Neuron (in vitro differentiated cells): ENCODE results near the gene AGPAT3.

Experiments
- H2AFZ ChIP-seq: one replicate; pipeline ENCODE4 v1.6.1; 2013; ENCODE audit warnings: low read depth, mild to moderate bottlenecking, inconsistent platforms, low read length, moderate library complexity
- H3K27me3 ChIP-seq: one replicate; pipeline ENCODE4 v1.6.1; 2013; ENCODE audit warnings: low read length; ENCODE audit not compliant: insufficient read depth
- H3K36me3 ChIP-seq: one replicate; pipeline ENCODE4 v1.6.1; 2013; ENCODE audit warnings: low read length; ENCODE audit not compliant: insufficient read depth
- H3K4me1 ChIP-seq: one replicate; pipeline ENCODE4 v1.6.1; 2013; ENCODE audit warnings: low read length; ENCODE audit not compliant: insufficient read depth
- H3K4me3 ChIP-seq: 2 replicates; pipeline ENCODE4 v1.5.1; 2013; ENCODE audit warnings: mild to moderate bottlenecking, low read length, moderate library complexity
- H3K9me3 ChIP-seq: one replicate; pipeline ENCODE4 v1.6.1; 2013; ENCODE audit warnings: low read length

AGPAT3 gene

DNA sequence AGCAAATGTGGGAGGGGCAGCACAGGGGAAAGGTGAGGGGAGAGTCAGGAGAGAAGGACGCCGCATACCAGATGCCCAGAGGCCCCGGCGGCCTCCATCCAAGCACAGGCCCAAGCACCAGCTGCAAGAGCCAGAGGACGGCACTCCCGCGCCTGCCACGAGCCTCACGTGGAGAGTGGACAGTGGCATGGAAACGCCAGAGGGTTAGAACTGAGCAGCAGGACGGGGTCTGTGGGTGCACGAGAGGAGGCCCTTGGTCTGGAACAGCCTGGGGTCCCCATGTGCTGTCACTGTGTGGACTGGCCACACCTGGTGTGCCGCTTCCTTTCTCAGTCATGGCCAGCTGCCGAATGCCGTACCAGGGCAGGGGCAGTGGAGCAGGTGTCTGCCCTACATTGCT, 68.7 kb downstream of the AGPAT3 start:
- Histone ChIP-seq H2AFZ (no peak overlapping the region), H3K4me1 (peaks cover 10% of the 10 kb centered on the region), H3K9me3 (peaks cover 2% of the 10 kb centered on the region), H3K27me3 (no peaks in the 10 kb centered on the region), H3K4me3 (no peak overlapping the region), H3K36me3 (no peaks in the 10 kb centered on the region)

DNA sequence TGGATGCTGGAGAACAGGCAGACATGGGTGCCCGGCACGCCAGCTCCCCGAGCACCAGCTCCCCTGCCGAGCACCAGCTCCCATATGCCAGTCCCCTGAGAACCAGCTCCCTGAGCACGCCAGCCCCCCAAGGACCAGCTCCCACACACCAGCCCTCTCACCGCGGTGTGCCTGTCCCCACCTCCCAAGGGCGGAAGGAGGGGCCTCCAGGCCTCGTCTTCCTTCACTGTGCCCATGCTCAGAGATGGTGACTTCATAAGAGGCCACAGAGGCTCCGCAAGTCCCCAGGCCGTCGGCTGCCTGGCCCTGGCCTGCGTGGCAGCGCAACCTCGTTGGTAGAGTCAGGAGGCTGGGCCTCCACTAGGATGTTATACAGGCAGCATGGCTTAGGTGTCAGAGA, 69.1 kb downstream of the AGPAT3 start:
- H2AFZ ChIP-seq: no peak overlapping the region
- H3K9me3 ChIP-seq: peaks cover 2% of the 10 kb centered on the region
- H3K4me3 ChIP-seq: no peak overlapping the region
- H3K36me3 ChIP-seq: no peaks in the 10 kb centered on the region
- peaks cover 8% of the 10 kb centered on the region for H3K4me1 ChIP-seq
- no peaks in the 10 kb centered on the region for H3K27me3 ChIP-seq

DNA sequence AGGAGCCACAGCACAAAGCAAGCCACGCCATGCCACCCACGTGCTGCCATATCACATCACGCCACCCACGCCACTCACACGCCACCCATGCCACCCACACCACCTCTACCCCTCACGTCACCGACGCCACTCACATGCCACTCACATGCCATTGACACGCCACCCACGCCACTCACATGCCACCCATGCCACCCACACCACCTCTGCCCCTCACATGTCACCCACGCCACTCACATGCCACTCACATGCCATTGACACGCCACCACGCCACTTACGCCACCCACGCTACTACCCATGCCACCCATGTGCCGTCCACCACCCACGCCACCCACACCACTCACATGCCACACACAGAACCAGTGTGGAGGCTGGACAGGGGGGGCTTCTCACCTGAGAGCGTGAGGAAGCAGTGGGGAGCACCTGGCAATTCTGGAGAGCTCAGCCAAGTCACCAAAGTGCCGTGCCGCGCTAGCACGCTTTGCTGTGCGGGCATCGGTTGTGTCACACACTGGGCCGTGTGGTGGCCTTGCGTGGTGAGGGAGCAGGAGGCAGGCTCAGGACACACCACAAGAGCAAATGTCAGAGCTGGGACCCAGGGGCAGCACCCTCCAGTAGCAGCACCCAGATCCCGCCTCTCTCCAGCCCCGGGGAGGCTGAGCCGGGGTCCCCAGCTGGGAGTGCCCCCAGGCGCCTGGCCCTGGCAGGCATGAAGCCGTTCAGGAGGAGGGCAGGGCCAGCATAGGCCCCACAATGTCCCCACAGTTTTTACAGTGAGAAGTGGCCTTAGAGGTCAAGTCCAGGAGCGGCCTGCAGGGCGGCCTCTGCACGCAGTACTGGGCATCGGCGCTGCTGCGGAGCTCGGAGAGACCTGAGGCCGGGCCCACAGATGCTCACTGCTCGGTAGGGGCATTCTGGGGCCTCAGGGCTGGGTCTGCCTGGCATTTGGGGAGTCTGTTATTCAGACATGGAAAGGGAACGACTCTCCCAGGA, 70.0 kb downstream of the AGPAT3 start:
- peaks cover 3% of the 10 kb centered on the region for H3K4me1 ChIP-seq
- H3K4me3 ChIP-seq: no peak overlapping the region
- peaks cover 2% of the 10 kb centered on the region for H3K9me3 ChIP-seq
- H2AFZ ChIP-seq: no peak overlapping the region
- no peaks in the 10 kb centered on the region for H3K36me3 ChIP-seq
- no peaks in the 10 kb centered on the region for H3K27me3 ChIP-seq

DNA sequence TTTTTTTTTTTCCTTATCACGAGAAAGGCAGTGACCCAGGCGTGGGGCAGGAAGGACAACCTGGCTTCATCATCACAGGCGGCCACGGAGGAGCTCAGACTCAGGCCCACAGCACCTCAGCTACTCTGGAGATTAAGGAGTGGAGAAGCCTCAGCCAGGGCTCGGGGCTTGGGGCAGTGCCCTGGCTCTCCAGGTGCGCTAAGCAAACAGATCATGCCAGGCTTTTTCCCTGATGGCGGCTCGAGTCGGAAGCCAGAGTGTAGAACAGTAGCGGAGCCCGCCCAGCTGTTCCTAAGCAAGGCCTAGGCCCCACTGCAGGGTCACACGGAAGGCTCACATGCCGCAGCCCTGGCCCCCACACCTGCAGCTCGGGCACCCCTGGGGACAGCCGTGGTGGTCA, 70.7 kb downstream of the AGPAT3 start:
- no peaks in the 10 kb centered on the region for H3K4me1 ChIP-seq
- H3K4me3 ChIP-seq: no peak overlapping the region
- no peaks in the 10 kb centered on the region for H3K36me3 ChIP-seq
- no peaks in the 10 kb centered on the region for H3K27me3 ChIP-seq
- H2AFZ ChIP-seq: no peak overlapping the region
- peaks cover 2% of the 10 kb centered on the region for H3K9me3 ChIP-seq

DNA sequence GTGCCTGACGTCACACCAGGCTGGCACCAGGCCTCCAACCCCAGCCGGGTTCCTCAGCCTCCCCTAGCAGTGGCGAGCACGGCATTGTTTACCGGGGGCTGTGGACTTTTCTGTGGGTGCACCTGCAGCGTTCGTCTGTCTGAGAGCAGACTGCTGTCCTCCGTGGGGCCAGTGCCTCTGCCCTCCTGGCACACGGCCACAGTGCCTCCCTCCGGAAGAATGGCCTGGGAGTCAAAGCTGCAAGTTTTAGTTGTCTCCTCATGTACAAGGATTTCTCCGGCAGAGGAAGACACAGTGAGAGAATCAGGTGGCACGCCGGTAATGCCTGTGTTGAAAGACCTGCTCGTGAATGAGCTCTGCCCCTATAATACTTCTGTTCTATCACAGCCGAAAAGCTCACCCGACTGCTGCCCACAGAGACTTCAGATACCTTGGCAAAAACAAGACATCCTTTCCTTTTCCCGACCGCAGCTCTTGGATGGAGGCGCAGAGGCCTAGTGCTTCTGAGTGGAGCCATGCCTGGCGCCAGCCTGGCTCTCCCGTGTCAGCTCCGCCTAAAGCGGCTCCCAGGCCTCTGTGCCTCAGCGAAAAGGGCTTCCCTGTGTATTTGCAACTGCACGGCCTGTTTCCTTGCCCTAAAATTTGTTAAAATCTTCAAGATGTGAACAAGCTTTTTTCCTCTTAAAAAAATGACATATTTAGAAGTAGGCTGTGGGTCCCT, 71.4 kb downstream of the AGPAT3 start:
- Histone ChIP-seq H3K36me3 (no peaks in the 10 kb centered on the region), H3K4me3 (no peak overlapping the region), H3K27me3 (no peaks in the 10 kb centered on the region), H2AFZ (no peak overlapping the region), H3K4me1 (no peaks in the 10 kb centered on the region), H3K9me3 (peaks cover 2% of the 10 kb centered on the region)

DNA sequence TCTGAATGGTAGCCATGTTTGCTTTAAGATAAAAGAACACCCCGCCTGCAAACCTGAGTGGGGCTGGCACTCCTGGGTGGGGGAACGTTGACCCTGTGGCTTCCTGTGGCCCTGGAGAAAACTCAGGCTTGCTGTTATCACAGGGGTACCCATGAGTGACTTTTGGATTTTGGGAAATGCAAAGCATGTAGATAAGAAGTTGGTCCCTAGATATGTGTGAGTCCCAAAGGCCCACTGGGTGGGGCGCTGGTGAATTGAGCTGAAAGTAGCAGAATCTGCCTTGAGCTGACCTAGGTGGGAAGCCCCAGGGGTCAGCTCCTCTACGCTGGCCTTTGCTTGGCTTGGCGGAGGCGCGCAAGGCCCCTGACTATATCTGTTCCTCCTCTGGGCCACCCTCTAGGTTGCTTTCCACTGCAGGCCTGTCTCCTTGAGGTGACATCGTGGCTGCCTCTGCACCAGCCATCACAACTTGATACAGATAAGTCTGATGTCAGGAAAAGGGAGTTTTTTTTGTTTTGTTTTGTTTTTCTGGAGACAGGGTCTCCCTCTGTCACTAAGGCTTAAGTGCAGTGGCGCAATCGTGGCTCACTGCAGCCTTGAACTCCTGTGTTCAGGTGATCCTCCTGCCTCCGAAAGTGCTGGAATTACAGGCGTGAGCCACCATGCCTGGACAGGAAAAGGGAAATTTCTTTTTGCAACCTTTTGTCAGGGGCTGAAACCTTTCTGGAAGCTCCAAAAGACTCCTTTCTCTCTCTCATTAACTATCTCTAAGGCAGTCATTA, 72.2 kb downstream of the AGPAT3 start:
- no peak overlapping the region for H2AFZ ChIP-seq
- H3K27me3 ChIP-seq: no peaks in the 10 kb centered on the region

DNA sequence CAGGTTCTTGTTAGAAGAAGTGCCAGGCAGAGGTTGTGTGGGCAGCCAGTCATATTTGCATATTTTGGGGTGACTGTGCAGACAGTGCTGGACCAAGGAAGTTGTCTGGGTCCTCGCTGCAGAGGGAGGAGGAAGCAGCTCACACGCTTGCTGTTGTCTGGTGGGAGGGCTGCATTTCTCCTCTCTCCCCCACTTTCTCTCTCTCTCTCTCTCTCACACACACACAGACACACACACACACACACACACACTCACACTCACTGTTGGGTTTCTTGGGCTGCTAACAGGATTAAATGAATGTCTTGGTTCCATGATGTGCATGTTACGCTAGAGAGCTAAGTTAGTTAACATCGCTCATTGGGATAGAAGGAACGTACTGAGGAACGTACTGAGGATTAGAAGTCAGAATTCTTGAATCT, 72.9 kb downstream of the AGPAT3 start:
- H3K4me3 ChIP-seq: no peak overlapping the region
- H2AFZ ChIP-seq: no peak overlapping the region
- H3K9me3 ChIP-seq: no peaks in the 10 kb centered on the region
- H3K36me3 ChIP-seq: no peaks in the 10 kb centered on the region
- H3K27me3 ChIP-seq: no peaks in the 10 kb centered on the region
- no peaks in the 10 kb centered on the region for H3K4me1 ChIP-seq

More for the DNA sequence above, 72.2 kb downstream of the AGPAT3 start:
- Histone ChIP-seq H3K4me3 (no peak overlapping the region), H3K36me3 (no peaks in the 10 kb centered on the region), H3K9me3 (peaks cover 1% of the 10 kb centered on the region), H3K4me1 (no peaks in the 10 kb centered on the region)

DNA sequence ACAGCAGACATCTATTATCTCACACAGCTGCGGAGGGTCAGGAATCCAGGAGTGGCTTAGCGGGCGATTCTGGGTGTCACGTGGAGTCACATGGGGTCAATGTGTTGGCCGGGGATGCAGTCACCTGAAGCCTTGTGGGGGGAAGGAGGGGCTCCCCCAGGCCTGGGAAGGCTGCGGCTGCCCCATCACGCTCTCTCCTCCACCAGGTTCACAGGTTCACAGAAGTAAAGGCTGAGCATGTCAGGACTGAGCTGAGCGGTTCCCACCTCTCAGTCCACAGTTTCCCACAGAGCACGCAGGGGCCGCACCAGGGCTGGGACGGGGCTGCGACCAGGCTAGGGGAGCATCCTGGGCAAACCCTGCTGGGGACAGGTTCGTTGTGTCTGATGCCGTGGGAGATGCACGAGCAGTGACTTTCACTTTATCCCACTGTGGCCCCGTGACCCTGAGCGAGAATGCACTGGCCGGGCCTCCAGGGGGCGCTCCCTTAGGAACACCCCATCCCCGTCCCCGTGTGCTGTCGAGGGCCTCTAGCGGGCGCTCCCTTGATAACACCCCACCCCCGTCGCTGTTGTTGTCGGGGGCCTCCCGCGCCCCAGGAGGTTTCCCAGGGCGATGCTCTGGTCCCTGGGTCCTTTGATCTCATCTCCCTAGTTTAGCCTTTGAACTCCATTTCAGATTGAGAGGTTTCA, 73.9 kb downstream of the AGPAT3 start:
- H3K4me3 ChIP-seq: no peak overlapping the region
- H3K4me1 ChIP-seq: peaks cover under 1% of the 10 kb centered on the region
- no peak overlapping the region for H2AFZ ChIP-seq

DNA sequence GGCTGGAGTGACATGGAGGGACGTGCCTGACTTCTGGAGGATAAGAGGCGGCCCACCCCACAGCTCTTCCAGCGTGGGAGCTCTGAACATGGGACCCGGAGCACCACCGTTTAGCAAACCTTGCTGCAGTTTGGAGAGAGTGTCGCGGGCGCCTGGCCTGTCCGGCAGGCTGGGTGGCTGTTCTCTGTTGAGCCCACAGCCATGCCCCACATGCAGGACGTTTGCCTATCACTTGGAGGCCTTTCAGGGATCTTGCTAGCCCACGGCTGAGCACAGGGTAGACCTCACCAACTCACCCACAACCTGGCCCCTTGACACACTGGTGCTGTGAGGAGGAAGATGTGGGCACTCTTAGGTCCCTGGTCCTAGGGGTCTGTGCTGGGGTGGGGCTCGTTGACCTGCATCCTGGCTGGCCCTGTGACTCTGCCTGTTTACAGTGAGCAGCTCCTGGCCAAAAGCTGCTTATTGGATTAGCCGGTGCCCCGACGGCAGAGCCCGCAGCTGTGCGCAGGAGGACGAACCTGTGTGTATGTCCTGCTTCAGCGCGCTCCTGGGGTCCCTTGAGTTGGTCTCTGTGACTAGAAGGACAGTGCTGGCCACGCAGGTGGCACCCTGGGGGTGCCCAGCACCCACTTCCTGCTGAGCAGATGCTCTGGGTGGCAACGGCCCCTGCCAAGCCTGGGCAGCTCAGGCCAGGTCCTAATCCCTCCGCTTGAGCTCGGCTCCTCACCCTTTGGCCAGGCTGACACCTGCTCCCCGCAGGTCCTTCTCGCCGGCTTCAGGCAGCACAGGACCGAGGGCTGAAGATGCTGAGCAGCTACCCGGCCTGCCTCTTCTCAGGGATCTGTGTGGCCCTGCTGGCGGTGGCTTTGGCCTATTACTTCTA, 74.7 kb downstream of the AGPAT3 start:
- no peak overlapping the region for H3K4me3 ChIP-seq
- no peaks in the 10 kb centered on the region for H3K36me3 ChIP-seq
- H2AFZ ChIP-seq: no peak overlapping the region
- no peaks in the 10 kb centered on the region for H3K27me3 ChIP-seq
- H3K9me3 ChIP-seq: no peaks in the 10 kb centered on the region
- H3K4me1 ChIP-seq: peaks cover 7% of the 10 kb centered on the region

More for the DNA sequence above, 73.9 kb downstream of the AGPAT3 start:
- no peaks in the 10 kb centered on the region for H3K27me3 ChIP-seq
- no peaks in the 10 kb centered on the region for H3K36me3 ChIP-seq
- H3K9me3 ChIP-seq: no peaks in the 10 kb centered on the region

DNA sequence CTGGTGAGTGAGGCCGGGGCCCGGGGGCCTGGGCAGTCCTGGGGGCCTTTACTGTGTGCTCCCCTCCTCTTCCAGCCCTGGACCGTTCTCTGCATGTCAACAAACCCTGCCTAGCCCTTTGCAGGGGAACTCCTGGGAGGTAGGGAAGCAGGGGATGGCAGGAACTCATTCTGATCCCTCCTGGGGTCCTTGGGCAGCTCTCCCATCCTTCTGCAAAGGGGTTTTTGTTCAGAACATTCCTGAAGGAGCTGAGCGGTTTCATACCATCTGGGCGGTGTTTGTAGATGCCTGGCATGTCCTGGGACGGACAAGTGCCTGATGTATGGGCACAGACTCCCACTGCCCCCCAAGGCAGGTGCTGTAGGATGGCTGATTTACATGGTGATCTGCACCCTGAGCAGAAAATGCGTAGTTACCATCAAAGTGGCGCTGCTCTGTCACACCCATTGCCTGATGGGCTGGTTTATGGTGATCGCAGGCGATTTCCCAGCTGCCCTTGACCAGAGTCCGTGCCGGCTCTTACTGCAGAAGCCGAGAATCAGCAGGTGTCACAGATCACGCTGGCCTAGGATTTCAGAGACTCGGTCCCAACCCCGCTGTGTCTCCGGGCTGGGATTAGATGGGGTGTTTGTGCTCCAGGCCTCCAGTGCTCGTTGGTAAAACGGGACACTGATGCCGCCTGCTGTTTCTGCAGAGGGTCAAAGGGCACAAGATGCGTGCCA, 75.5 kb downstream of the AGPAT3 start:
- H2AFZ ChIP-seq: no peak overlapping the region
- H3K4me1 ChIP-seq: peaks cover 8% of the 10 kb centered on the region
- no peaks in the 10 kb centered on the region for H3K9me3 ChIP-seq
- no peaks in the 10 kb centered on the region for H3K36me3 ChIP-seq
- no peaks in the 10 kb centered on the region for H3K27me3 ChIP-seq
- H3K4me3 ChIP-seq: no peak overlapping the region

DNA sequence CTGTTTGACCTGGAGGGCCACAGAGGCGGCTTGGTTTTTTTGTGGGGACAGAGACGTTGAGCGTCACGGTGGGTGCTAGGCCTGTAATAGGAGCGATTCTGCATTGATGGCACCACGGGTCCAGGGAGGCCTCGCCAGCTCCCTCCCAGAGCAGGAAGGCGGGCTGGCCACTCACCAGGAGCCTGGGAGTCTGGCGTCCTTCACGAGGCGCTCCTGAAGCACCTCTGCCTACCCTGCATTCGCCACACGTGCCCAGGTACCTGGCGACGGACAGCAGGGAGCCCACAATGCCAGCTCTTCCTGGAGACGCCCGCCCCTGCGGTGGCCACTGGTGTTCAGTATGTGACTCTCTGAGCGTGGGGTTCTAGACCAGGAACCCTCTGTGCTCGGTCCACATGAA, 77.2 kb downstream of the AGPAT3 start:
- Histone ChIP-seq H3K4me3 (no peak overlapping the region), H3K27me3 (no peaks in the 10 kb centered on the region), H3K36me3 (no peaks in the 10 kb centered on the region), H3K4me1 (peaks cover 8% of the 10 kb centered on the region), H2AFZ (no peak overlapping the region), H3K9me3 (no peaks in the 10 kb centered on the region)
